Head of caudate nucleus (tissue), 42 donors: ENCODE results near the gene SMARCD2.
"Not testable (repeated sequence)": the region's sequence is repeated elsewhere in the genome, so short reads cannot be mapped to it uniquely, and the experiment has no call there.

Source experiments
- DNase-seq, 42 donors: peaks; one replicate each; pipeline versions ENCODE4 v3.0.0 to v3.0.0-alpha.2; 2020 to 2021; ENCODE audit warnings: mixed read lengths in 7 of 42
- intact Hi-C: fragments of 100-400 bp; cut with DNase I; formaldehyde crosslinking; loops from one replicate; pipeline ENCODE4 v1.15.0; 2022

SMARCD2 gene

GRCh38 chr17:63819585-63820537 is 22.6 kb downstream of the SMARCD2 start:
- no peak for DNase-seq
- intact Hi-C loops: no loop called here

- no peak for DNase-seq
- intact Hi-C loops: no loop called here
Observed at GRCh38 chr17:63819131-63819530, 23.4 kb downstream of the SMARCD2 start.

GRCh38 chr17:63817736-63818385 is 24.6 kb downstream of the SMARCD2 start:
- no peak for DNase-seq
- intact Hi-C loops: no loop called here

GRCh38 chr17:63816669-63817068 is 25.8 kb downstream of the SMARCD2 start:
- intact Hi-C loops: no loop called here
- no peak for DNase-seq

GRCh38 chr17:63816123-63816522 is 26.4 kb downstream of the SMARCD2 start:
- intact Hi-C loops: no loop called here
- DNase-seq: no peak

GRCh38 chr17:63809970-63810369 is 32.5 kb downstream of the SMARCD2 start:
- DNase-seq: no peak
- intact Hi-C loops: no loop called here

- DNase-seq: no peak
Observed at GRCh38 chr17:63805591-63805990, 36.9 kb downstream of the SMARCD2 start.

GRCh38 chr17:63804328-63804727 is 38.2 kb downstream of the SMARCD2 start:
- no peak for DNase-seq
- intact Hi-C loops: no loop called here

More at GRCh38 chr17:63805591-63805990, 36.9 kb downstream of the SMARCD2 start:
- intact Hi-C loops: no loop called here

GRCh38 chr17:63800783-63801182 is 41.7 kb downstream of the SMARCD2 start:
- intact Hi-C loops: no loop called here
- DNase-seq: no peak

GRCh38 chr17:63798572-63799106 is 43.8 kb downstream of the SMARCD2 start:
- DNase-seq: no peak
- intact Hi-C loops: no loop called here

GRCh38 chr17:63796375-63796774 is 46.1 kb downstream of the SMARCD2 start:
- intact Hi-C loops, DNase-seq: not testable (repeated sequence)

- no peak for DNase-seq
- intact Hi-C loops: no loop called here
Observed at GRCh38 chr17:63792055-63792729, 50.3 kb downstream of the SMARCD2 start.

GRCh38 chr17:63790057-63790456 is 52.4 kb downstream of the SMARCD2 start:
- intact Hi-C loops: no loop called here
- DNase-seq: no peak

GRCh38 chr17:63786971-63787711 is 55.3 kb downstream of the SMARCD2 start:
- intact Hi-C loops: no loop called here
- no peak for DNase-seq

- DNase-seq: no peak
- intact Hi-C loops: no loop called here
Observed at GRCh38 chr17:63786117-63786516, 56.4 kb downstream of the SMARCD2 start.

GRCh38 chr17:63785556-63785955 is 56.9 kb downstream of the SMARCD2 start:
- intact Hi-C loops: no loop called here
- DNase-seq: no peak

- no peak for DNase-seq
- intact Hi-C loops: no loop called here
Observed at GRCh38 chr17:63783522-63783921, 59.0 kb downstream of the SMARCD2 start.
